NK-92 (cell line): Measurements from ENCODE around the gene NF1.
"Not testable (repeated sequence)": the region's sequence is repeated elsewhere in the genome, so short reads cannot be mapped to it uniquely, and the experiment has no call there.

Source experiments
- DNase-seq: peaks from one replicate; lab custom pipeline; 2025; ENCODE audit not compliant: unreplicated experiment; lab: John Stamatoyannopoulos, UW

Gene NF1

GRCh38 chr17:31176143-31176542, 81.4 kb downstream of the NF1 start:
- not testable (repeated sequence) for DNase-seq

GRCh38 chr17:31178951-31179350, 84.2 kb downstream of the NF1 start:
- not testable (repeated sequence) for DNase-seq

DNA sequence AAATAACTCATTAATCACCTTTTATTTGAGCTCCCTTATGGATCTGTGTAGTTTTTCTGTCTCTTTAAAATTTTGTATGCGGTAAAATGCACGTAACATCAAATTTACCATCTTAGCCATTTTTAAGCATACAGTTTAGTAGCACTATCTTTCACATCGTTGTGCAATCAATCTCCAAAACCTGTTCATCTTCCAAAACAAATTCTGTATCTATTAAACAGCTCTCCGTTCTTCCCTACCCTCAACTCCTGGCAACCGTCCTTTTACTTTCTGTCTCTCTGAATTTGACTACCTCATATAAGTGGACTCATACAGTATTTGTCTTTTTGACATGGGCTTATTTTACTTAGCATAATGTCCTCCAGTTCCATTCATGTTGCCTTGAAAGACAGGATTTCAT, 100.5 kb downstream of the NF1 start:
- DNase-seq, result no peak

DNA sequence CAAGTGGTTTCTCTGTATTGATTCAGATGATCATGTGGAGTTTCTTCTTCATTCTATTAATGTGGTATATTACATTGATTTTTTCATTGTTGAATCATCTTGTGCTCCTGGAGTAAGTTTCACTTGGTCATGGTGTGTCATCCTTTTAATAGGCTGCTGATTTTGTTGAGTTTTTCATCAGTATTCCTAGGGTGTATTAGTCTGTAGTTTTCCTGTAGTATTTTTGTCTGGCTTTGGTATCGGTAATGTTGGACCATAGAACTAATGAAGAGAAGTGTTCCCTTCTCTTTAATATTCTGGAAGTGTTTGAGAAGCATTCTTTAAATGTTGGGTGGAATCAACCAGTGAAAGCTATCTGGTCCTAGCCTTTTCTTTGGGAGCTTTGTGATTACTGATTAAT, 103.2 kb downstream of the NF1 start:
- DNase-seq, result no peak

DNA sequence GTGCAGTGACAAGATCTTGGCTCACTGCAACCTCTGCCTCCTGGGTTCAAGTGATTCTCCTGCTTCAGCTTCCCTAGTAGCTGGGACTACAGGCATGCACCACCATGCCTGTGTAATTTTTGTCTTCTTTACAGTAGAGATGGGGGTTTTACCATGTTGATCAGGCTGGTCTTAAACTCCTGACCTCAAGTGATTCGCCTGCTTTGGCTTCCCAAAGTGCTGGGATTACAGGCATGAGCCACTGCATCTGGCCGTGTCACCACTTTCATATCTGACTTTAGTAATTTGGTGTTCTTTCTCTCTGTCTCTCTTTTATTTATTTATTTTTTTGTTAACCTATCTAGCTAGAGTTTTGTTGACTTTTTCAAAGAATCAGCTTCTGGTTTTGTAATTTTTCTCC, 103.9 kb downstream of the NF1 start:
- not testable (repeated sequence) for DNase-seq

DNA sequence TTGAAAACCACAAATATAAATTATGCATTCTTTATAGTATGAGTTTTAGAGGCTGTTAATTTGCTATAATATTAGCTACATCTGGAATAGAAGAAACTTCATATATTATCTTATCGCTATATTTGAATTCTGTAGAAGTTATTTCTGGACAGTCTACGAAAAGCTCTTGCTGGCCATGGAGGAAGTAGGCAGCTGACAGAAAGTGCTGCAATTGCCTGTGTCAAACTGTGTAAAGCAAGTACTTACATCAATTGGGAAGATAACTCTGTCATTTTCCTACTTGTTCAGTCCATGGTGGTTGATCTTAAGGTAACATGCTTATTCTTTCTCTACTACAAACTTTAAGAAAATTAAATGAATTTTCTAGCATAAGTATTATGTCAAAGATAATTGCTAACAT, 105.5 kb downstream of the NF1 start:
- DNase-seq, result no peak

GRCh38 chr17:31202968-31203367, 108.2 kb downstream of the NF1 start:
- DNase-seq, result no peak

- DNase-seq, result no peak
These were observed 116.7 kb downstream of the NF1 start for GRCh38 chr17:31211352-31212012.

- no peak for DNase-seq
These were observed 121.4 kb downstream of the NF1 start for GRCh38 chr17:31216031-31216751.

- no peak for DNase-seq
These were observed 129.6 kb downstream of the NF1 start for GRCh38 chr17:31224366-31224765.

GRCh38 chr17:31225831-31226230, 131.1 kb downstream of the NF1 start:
- no peak for DNase-seq

GRCh38 chr17:31226373-31226772, 131.6 kb downstream of the NF1 start:
- DNase-seq, result no peak

DNA sequence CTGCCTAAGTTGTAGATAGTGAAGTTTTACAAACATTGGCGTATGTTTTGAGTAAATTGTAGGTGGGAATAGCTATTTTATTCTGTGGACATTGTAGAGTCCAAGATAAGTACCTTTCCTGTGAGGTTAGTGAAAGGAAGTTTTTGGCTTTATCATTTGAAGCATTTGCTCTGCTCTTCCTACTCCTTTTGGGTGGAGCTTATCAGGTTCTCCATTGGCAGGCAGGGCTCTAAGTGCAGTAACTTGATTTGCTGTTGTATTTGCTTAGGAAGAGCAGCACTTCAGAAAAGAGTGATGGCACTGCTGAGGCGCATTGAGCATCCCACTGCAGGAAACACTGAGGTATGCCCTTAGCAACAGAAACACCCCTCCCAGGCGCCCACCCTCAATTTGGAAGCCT, 132.2 kb downstream of the NF1 start:
- no peak for DNase-seq

DNA sequence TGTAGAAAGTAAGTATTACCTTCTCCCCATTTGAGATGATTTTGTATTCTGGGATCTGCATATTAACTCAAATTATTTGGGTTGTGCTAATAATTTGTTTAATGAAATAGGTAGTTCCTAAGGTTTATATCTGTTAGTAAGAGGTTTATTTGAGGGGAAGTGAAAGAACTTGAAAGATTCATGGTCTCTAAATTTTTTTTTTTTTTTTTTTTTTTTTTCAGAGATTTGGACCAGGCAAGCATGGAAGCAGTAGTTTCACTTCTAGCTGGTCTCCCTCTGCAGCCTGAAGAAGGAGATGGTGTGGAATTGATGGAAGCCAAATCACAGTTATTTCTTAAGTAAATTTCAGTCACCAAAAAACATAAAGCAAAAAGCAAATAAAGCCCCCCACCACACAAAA, 137.1 kb downstream of the NF1 start:
- no peak for DNase-seq

- no peak for DNase-seq
These were observed 140.3 kb downstream of the NF1 start for GRCh38 chr17:31235110-31235509.

- DNase-seq, result no peak
These were observed 141.4 kb downstream of the NF1 start for GRCh38 chr17:31236137-31236536.

- DNase-seq, result no peak
These were observed 141.9 kb downstream of the NF1 start for GRCh38 chr17:31236712-31237111.

- DNase-seq, result no peak
These were observed 146.3 kb downstream of the NF1 start for GRCh38 chr17:31241116-31241515.

- DNase-seq, result no peak
These were observed 154.4 kb downstream of the NF1 start for GRCh38 chr17:31248986-31249834.

GRCh38 chr17:31249835-31250141, 155.0 kb downstream of the NF1 start:
- DNase-seq, result no peak

DNA sequence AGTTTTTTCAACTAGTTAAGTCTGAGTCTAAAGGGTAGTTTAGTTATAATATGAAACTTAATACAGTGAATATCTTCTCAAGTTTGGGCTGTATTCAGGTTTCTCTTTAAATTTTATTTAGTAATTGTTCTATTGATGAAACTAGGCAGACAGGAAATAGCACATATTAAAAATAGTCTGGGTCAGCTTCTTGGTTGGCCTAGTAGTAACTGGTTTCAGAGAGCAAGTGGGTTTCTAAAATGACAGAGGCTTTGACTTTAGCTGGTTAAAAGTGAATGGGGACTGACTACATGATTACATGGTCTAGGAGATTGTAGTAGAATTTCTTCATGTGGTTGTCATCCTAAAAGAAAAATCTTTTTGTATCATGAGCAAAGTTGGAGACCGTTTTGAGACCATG, 155.5 kb downstream of the NF1 start:
- DNase-seq, result no peak
